Fibroblast of villous mesenchyme (primary cell): ENCODE data around the gene PFKP. TPM values are rescaled to one million over a fixed set of nuclear protein-coding genes. Genes with fewer than 3 reads are reported as not detected.

ENCODE experiments used
- DNase-seq: peaks from one replicate; pipeline ENCODE4 v3.0.0-alpha.2; 2010; ENCODE audit warnings: low read depth
- H3K4me3 ChIP-seq: 2 replicates; pipeline ENCODE4 v1.5.1; 2011; ENCODE audit warnings: low read depth, mild to moderate bottlenecking, low read length
- total RNA-seq: library from RNA; depleted of rRNA; stranded (reverse); fragments of >200 nt; gene quantifications from 2 replicates; pipeline ENCODE4 v1.2.3, GENCODE V29; 2012
- TF ChIP-seq, protein P1 (sequence below): IDR thresholded peaks from 2 replicates; pipeline ENCODE4 v1.5.1; 2012; ENCODE audit warnings: low read depth, mild to moderate bottlenecking, low read length; ENCODE audit not compliant: insufficient read depth

The PFKP gene
- total RNA-seq, 1 donor = 120 TPM

DNA sequence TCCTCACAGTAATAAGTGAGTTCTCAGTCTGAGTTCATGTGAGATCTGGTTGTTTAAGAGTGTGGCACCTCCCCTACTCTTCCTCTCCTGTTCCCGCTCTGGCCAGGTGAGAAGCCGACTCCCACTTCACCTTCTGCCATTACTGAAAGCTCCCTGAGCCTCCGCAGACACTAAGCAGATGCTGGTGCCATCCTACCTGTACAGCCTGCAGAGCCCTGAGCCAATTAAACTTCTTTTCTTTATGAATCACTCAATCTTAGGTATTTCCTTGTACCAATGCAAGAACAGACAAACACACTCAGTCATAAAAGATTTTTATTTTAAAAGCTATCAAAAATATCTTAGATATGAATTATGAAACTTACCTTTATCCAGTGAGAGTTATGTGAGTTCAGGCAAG is 39.5 kb upstream of the PFKP start:
- TF ChIP-seq, protein P1, sequence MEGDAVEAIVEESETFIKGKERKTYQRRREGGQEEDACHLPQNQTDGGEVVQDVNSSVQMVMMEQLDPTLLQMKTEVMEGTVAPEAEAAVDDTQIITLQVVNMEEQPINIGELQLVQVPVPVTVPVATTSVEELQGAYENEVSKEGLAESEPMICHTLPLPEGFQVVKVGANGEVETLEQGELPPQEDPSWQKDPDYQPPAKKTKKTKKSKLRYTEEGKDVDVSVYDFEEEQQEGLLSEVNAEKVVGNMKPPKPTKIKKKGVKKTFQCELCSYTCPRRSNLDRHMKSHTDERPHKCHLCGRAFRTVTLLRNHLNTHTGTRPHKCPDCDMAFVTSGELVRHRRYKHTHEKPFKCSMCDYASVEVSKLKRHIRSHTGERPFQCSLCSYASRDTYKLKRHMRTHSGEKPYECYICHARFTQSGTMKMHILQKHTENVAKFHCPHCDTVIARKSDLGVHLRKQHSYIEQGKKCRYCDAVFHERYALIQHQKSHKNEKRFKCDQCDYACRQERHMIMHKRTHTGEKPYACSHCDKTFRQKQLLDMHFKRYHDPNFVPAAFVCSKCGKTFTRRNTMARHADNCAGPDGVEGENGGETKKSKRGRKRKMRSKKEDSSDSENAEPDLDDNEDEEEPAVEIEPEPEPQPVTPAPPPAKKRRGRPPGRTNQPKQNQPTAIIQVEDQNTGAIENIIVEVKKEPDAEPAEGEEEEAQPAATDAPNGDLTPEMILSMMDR = no peak
- H3K4me3 ChIP-seq = no peak overlapping the region
- no peak for DNase-seq

DNA sequence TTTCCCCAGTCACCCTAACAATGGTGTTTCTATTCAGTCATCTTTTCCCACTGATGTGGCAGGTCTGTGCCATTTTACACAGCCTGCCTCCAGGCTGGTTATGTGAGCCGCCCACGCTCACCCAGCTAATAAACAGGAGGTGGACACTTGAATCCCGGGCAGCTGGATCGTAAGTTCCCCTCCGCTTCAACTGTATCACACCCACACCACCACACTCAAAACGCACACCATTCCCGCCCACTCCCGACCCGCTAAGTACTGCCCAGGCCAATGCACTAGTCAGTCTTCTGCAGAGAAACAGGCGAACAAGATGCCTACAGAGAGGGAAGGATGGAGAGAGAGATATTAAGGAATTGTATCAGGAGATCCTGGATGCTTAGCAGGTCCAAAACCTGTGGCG is 38.9 kb upstream of the PFKP start:
- TF ChIP-seq, protein P1 = no peak
- no peak for DNase-seq
- no peak overlapping the region for H3K4me3 ChIP-seq

DNA sequence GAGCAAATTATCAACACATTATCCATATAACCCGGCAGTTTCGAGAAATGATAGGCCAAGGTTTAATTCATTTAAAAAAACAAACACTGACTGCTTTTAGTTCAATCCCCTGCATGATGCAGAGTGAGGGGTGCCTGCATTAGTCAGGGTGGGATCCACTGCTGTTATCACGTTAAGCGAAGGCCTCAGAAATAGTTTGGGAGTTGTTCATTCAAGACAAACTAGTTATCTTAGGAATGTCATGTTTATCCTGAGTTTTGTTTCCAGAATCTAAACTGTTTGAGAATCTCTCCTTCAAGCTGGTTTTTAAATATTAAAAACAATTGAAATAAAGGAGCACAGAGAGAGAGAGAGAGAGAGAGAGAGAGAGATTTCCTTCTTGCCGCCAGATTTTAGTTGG is 36.6 kb upstream of the PFKP start:
- DNase-seq = no peak
- TF ChIP-seq, protein P1 = no peak
- H3K4me3 ChIP-seq = no peak overlapping the region

DNA sequence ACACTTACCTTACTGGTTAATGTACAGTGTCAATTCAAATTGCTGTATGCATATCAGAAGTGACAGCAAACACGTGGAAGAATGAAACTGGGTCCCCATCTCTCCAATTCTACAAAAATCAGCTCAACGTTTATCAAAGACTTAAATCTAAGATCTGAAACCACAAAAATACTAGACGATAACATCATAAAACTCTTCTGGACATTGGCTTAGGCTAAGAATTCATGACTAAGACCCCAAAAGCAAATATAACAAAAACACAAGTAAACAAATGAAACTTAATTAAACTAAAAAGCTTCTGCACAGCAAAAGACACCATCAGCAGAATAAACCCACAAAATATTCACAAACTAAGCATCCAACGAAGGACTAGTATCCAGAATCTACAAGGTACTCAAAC is 35.9 kb upstream of the PFKP start:
- TF ChIP-seq, protein P1 = no peak
- no peak overlapping the region for H3K4me3 ChIP-seq

DNA sequence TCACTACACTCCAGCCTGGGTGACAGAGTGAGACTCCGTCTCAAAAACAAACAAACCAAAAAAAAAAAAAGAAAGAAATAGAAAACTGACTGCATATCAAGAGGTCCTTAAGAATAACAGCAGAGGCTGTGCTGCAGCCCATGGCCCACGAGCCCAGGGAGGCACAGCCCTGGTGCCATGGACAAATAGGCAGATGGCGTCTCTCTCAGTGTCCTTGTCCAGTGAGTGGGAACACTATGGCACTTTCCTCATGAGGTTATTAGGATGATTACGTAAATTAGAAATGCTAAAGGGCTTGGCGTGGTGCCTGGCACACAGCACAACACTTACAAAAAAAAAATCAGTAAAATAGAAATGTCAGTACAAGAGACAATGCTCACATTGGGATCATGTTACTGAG is 33.4 kb upstream of the PFKP start:
- TF ChIP-seq, protein P1 = no peak
- DNase-seq = no peak

More for the DNA sequence above, 35.9 kb upstream of the PFKP start:
- peak; percentile 44 for DNase-seq

DNA sequence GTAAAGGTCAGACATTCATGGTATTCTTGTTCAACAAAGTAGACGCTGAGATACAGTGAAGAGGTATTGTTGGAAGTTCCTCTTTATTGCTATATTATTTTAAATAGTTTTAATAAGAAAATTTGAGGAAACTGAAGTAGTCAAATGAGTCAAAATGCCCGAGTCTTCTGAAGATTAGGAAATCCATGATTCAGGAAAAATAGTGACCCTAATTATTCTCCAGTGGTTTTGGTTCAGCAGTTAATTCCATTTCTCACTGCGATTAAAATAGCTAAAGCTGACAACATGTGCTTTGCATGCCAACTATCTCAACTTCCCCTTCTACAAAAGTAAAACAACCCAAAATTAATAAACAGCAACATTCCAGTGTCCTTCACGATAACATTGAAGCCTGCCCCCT is 32.7 kb upstream of the PFKP start:
- no peak overlapping the region for H3K4me3 ChIP-seq
- TF ChIP-seq, protein P1 = no peak
- no peak for DNase-seq

More for the DNA sequence above, 33.4 kb upstream of the PFKP start:
- no peak overlapping the region for H3K4me3 ChIP-seq

DNA sequence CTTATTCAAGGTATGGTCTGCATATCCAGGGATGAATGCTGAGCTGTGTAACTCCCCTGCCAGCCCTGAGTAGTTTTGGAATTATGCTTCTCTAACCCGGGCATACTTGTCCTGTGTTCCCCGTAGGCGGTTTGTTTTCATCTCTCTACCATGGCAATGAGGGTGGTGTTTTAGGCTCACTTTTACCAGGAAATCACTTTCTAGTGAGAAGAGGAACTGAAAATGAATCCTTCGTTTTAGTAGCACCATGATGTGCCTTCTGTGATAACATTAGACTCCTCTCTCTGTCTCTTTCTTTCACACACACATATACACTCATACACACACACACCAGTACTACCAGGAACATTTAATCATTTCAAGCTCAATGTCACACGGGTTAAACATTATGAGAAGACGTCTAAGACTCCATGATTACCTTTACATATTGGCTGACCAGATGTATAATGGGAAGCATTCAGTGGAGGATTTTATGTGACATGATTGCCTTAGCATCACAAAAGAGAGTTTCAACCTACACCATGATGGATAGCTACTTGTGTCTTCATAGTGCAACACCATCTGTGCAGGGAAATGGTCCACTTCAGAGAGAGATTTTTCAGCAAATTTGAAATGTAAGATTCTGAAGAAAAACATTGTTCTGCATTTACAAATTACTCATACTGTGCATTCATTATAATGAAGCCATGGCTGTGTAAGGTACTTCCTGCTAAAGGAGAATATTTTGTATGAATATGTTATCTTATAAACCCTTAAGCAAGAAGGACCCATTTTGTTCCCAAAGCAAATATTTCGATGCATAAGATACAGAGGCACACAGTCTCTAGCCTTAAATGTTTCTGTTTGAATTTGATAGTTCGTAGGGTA is 31.0 kb upstream of the PFKP start:
- no peak overlapping the region for H3K4me3 ChIP-seq
- TF ChIP-seq, protein P1 = no peak
- DNase-seq = no peak
